ENCODE results near the gene PCDH18. TPM values are rescaled to one million over a fixed set of nuclear protein-coding genes. Genes with fewer than 3 reads are reported as not detected.

PCDH18 gene
- total and polyA plus RNA-seq, 2 experiments from 2014 or later: 19.5 to 68.1 TPM

DNA sequence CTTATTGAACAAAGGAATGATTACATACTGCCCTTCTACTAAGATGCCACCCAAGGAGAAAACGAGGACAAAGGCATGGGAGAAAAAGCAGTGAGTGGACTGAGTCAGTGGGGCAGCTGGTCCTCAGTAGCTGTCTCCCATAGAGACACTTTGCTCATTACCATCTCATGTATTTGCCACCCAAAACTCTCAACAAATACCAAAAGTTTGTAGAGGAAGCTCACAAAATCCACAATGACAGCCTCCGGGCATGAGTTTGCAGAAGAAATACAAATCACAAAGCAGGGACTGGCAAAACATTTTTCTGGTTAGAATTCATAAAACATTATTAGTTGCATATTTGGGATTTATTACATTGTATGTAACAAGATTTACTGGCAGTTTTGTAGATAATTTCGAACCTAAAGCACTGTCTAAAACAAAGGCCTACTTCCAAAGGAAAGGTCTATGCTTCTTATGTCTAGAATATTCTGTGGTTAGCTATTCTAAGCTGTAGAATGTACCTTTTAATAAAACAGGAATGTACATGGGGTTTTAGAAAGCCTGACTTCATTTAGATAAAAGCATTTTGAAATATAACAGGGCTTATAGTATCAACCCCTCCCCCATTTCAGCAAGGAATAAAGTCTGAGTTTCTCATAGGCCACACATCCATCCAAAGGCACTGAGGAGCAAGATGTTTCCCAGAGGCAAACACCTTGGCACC lies 17.7 kb downstream of the PCDH18 start (continued):
- TF ChIP-seq, protein P1, sequence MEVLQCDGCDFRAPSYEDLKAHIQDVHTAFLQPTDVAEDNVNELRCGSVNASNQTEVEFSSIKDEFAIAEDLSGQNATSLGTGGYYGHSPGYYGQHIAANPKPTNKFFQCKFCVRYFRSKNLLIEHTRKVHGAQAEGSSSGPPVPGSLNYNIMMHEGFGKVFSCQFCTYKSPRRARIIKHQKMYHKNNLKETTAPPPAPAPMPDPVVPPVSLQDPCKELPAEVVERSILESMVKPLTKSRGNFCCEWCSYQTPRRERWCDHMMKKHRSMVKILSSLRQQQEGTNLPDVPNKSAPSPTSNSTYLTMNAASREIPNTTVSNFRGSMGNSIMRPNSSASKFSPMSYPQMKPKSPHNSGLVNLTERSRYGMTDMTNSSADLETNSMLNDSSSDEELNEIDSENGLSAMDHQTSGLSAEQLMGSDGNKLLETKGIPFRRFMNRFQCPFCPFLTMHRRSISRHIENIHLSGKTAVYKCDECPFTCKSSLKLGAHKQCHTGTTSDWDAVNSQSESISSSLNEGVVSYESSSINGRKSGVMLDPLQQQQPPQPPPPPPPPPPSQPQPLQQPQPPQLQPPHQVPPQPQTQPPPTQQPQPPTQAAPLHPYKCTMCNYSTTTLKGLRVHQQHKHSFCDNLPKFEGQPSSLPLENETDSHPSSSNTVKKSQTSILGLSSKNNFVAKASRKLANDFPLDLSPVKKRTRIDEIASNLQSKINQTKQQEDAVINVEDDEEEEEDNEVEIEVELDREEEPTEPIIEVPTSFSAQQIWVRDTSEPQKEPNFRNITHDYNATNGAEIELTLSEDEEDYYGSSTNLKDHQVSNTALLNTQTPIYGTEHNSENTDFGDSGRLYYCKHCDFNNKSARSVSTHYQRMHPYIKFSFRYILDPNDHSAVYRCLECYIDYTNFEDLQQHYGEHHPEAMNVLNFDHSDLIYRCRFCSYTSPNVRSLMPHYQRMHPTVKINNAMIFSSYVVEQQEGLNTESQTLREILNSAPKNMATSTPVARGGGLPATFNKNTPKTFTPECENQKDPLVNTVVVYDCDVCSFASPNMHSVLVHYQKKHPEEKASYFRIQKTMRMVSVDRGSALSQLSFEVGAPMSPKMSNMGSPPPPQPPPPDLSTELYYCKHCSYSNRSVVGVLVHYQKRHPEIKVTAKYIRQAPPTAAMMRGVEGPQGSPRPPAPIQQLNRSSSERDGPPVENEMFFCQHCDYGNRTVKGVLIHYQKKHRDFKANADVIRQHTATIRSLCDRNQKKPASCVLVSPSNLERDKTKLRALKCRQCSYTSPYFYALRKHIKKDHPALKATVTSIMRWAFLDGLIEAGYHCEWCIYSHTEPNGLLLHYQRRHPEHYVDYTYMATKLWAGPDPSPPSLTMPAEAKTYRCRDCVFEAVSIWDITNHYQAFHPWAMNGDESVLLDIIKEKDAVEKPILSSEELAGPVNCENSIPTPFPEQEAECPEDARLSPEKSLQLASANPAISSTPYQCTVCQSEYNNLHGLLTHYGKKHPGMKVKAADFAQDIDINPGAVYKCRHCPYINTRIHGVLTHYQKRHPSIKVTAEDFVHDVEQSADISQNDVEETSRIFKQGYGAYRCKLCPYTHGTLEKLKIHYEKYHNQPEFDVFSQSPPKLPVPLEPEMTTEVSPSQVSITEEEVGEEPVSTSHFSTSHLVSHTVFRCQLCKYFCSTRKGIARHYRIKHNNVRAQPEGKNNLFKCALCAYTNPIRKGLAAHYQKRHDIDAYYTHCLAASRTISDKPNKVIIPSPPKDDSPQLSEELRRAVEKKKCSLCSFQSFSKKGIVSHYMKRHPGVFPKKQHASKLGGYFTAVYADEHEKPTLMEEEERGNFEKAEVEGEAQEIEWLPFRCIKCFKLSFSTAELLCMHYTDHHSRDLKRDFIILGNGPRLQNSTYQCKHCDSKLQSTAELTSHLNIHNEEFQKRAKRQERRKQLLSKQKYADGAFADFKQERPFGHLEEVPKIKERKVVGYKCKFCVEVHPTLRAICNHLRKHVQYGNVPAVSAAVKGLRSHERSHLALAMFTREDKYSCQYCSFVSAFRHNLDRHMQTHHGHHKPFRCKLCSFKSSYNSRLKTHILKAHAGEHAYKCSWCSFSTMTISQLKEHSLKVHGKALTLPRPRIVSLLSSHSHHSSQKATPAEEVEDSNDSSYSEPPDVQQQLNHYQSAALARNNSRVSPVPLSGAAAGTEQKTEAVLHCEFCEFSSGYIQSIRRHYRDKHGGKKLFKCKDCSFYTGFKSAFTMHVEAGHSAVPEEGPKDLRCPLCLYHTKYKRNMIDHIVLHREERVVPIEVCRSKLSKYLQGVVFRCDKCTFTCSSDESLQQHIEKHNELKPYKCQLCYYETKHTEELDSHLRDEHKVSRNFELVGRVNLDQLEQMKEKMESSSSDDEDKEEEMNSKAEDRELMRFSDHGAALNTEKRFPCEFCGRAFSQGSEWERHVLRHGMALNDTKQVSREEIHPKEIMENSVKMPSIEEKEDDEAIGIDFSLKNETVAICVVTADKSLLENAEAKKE (CRISPR knock-in tag; IDR thresholded peaks at IDR 0.05): no peak
- TF ChIP-seq POLR2AphosphoS5 (IDR thresholded peaks at IDR 0.05; ENCODE audit: low read depth) (no peak), CREB1 (CRISPR knock-in tag; IDR thresholded peaks at IDR 0.05; ENCODE audit: low read depth) (no peak), EZH2phosphoT487 (IDR thresholded peaks at IDR 0.05; ENCODE audit: unreplicated experiment) (no peak), EZH2 (IDR thresholded peaks at IDR 0.05; ENCODE audit: low read depth, unreplicated experiment) (no peak)

DNA sequence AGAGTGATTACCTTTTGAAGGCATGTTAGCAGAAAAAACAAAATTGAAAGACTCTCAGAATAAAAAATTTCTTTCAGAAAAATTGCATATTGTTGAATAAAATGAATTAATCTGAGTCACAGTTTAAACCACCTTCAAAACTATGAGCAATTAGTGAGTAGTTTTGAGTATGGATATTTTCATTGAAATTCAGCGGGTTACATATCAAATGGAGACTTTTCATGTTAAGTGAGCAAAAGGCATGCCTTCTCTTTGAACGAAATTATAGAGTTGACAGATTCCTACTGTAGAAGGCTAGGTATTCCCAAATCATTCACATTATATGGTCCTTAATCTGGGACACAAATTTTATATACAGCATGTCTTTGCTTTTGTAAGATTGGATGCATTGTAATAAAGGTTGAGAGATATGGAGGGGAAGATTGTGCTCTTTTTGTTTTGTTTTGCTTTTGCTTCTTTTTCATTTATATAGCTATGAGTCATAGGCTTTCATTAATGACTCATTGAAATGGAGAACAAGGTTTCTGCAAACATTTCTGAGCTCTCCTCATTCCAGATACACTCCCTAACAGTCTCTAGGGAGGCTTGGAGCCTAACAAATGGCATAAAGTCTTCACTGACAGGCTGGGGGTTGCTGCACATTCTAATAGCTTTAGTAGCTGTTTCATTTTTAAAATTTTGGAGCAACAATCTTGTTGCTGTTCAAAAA lies 21.6 kb downstream of the PCDH18 start:
- peak overlapping the region; percentile 13; the same call in 1 of the 3 replicates for H3K4me3 Mint-ChIP-seq
- ATAC-seq: peak; percentile 79
- TF ChIP-seq, protein P1 (CRISPR knock-in tag; IDR thresholded peaks at IDR 0.05): 0 out of 2 replicates have a peak, but pooled peaks have one; percentile 22
- TF ChIP-seq POLR2AphosphoS5 (IDR thresholded peaks at IDR 0.05; ENCODE audit: low read depth) (no peak), EZH2phosphoT487 (IDR thresholded peaks at IDR 0.05; ENCODE audit: unreplicated experiment) (no peak), STAT1 (IDR thresholded peaks at IDR 0.05; ENCODE audit: unreplicated experiment) (no peak)

More for the DNA sequence above, 21.6 kb downstream of the PCDH18 start:
- Histone ChIP-seq H4K20me1 (replicated peaks; ENCODE audit: insufficient read depth) (no peaks in the 10 kb centered on the region), H3K27me3 (ENCODE audit: insufficient read depth) (no peaks in the 10 kb centered on the region), H2AFZ (no peak overlapping the region), H3K4me1 (ENCODE audit: insufficient read depth) (peaks cover 38% of the 10 kb centered on the region), H3K79me2 (replicated peaks; ENCODE audit: insufficient read depth) (no peaks in the 10 kb centered on the region), H3K9me2 (ENCODE audit: insufficient read depth) (no peaks in the 10 kb centered on the region), H3K4me3 (peak overlapping the region; percentile 9; the same call in 1 of the 2 replicates), H3F3A (replicated peaks; ENCODE audit: low read depth) (no peaks in the 10 kb centered on the region), H3K4me2 (peak overlapping the region; percentile 22), H3K27ac (ENCODE audit: low read depth) (peak overlapping the region; percentile 10), H3K36me3 (ENCODE audit: insufficient read depth) (no peaks in the 10 kb centered on the region)
- H3K27ac Mint-ChIP-seq: peak overlapping the region; percentile 79
- H3K27me3 Mint-ChIP-seq (ENCODE audit: insufficient read depth, low read depth, poor library complexity): peaks cover 5% of the 10 kb centered on the region
- no peaks in the 10 kb centered on the region for H3K36me3 Mint-ChIP-seq (ENCODE audit: low read depth)
- H3K4me1 Mint-ChIP-seq: peaks cover 28% of the 10 kb centered on the region
- DNase-seq (ENCODE audit: low spot score): peak; percentile 62
- H3K9me3 Mint-ChIP-seq: no peaks in the 10 kb centered on the region
